ENCODE data around the gene MSS51. TPM values are rescaled to one million over a fixed set of nuclear protein-coding genes. Genes with fewer than 3 reads are reported as not detected.

Gene MSS51
- total and polyA plus RNA-seq, 9 donors, result 1.1 to 3.5 (median 2.1) TPM

DNA sequence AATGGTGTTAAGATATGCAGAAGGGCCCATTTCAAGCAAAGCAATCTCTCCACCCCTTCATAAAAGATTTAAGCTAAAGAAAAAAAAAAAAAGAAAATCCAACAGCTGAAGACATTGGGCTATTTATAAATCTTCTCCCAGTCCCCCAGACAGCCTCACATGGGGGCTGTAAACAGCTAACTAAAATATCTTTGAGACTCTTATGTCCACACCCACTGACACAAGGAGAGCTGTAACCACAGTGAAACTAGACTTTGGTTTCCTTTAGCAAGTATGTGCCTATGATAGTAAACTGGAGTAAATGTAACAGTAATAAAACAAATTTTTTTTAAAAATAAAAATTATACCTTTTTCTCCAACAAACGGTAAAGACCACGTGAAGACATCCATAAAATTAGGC, 33.8 kb upstream of the MSS51 start:
- Histone ChIP-seq H3K4me1 (ENCODE audit: insufficient read depth) (no peaks in the 10 kb centered on the region), H3K9me3 (no peaks in the 10 kb centered on the region), H3K36me3 (no peaks in the 10 kb centered on the region), H3K27ac (no peak overlapping the region), H3K27me3 (no peaks in the 10 kb centered on the region), H3K4me3 (no peak overlapping the region)
- 35 to 77% (median 43%) methylated on average over 2 of the region's 2 CpGs for WGBS, 3 donors
- no peak for DNase-seq
- intact Hi-C loops (cut with DNase I), result no loop called here
- TF ChIP-seq EP300 (IDR thresholded peaks at IDR 0.05) (no peak), POLR2A (IDR thresholded peaks at IDR 0.05) (no peak)
- TF ChIP-seq, protein P1, sequence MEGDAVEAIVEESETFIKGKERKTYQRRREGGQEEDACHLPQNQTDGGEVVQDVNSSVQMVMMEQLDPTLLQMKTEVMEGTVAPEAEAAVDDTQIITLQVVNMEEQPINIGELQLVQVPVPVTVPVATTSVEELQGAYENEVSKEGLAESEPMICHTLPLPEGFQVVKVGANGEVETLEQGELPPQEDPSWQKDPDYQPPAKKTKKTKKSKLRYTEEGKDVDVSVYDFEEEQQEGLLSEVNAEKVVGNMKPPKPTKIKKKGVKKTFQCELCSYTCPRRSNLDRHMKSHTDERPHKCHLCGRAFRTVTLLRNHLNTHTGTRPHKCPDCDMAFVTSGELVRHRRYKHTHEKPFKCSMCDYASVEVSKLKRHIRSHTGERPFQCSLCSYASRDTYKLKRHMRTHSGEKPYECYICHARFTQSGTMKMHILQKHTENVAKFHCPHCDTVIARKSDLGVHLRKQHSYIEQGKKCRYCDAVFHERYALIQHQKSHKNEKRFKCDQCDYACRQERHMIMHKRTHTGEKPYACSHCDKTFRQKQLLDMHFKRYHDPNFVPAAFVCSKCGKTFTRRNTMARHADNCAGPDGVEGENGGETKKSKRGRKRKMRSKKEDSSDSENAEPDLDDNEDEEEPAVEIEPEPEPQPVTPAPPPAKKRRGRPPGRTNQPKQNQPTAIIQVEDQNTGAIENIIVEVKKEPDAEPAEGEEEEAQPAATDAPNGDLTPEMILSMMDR (IDR thresholded peaks at IDR 0.05), result no peak

DNA sequence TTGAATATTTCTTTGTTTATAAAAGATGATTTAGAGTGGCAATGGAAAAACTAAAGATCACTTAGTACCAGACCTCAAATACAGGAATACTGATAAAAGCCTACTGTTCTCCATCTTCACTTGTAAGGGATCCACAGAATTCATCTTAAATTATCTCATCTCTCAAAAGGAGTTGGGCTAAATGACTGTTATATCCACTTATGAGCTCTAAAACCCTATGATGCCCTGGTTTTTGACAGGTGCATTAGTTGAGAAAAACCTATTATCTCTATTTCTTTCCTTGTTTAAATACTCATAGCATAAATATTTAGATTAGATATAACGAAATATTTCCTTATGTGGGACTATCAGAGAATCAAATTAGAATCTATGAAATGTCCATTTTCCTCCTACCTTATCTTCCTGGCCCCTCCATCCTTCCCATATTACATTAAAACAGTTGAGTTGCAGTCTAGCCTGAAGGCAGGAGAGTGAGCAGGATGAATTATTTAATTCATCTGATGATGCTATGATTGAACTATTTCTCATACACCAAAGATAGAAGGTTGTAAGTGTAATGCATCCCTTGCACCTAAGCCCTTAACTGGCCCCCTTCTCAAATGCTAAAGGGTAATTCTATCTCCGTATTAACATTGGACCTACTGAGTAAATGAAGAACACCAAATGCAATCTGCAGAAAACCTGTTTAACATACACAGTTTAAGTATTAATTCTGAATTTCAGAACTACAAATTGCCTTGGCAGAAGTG, 32.8 kb upstream of the MSS51 start:
- Histone ChIP-seq H3K27ac (no peak overlapping the region), H3K4me3 (no peak overlapping the region), H3K4me1 (ENCODE audit: insufficient read depth) (no peaks in the 10 kb centered on the region), H3K36me3 (no peaks in the 10 kb centered on the region), H3K27me3 (no peaks in the 10 kb centered on the region), H3K9me3 (no peaks in the 10 kb centered on the region)
- TF ChIP-seq, protein P1 (IDR thresholded peaks at IDR 0.05), result no peak
- no peak for TF ChIP-seq POLR2A (IDR thresholded peaks at IDR 0.05)
- no peak for TF ChIP-seq EP300 (IDR thresholded peaks at IDR 0.05)
- WGBS, 3 donors, result 84% methylated on average over 2 of the region's 2 CpGs
- intact Hi-C loops (cut with DNase I), result no loop called here
- no peak for DNase-seq

DNA sequence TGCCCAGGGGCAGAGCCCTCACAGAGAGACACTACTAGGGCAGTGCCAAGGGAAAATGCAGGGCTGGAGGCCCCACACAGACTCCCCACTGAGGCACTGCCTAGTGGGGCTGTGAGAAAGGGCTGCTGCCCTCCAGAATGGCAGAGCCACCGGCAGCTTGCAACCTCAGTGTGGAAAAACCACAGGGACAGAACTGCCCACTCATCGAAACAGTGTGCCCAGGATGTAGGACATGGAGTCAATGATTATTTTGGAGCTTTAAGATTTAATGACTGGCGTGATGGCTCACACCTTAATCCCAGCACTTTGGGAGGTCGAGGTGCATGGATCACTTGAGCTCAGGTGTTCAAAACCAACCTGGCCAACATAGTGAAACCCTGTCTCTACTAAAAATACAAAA, 27.5 kb upstream of the MSS51 start:
- Histone ChIP-seq H3K4me3 (no peak overlapping the region), H3K36me3 (no peaks in the 10 kb centered on the region), H3K9me3 (no peaks in the 10 kb centered on the region), H3K4me1 (ENCODE audit: insufficient read depth) (no peaks in the 10 kb centered on the region), H3K27me3 (no peaks in the 10 kb centered on the region), H3K27ac (no peak overlapping the region)
- TF ChIP-seq, protein P1 (IDR thresholded peaks at IDR 0.05), result no peak
- intact Hi-C loops (cut with DNase I), result no loop called here
- no peak for DNase-seq
- WGBS, 3 donors, result 96 to 97% (median 96%) methylated on average over 4 of the region's 4 CpGs

DNA sequence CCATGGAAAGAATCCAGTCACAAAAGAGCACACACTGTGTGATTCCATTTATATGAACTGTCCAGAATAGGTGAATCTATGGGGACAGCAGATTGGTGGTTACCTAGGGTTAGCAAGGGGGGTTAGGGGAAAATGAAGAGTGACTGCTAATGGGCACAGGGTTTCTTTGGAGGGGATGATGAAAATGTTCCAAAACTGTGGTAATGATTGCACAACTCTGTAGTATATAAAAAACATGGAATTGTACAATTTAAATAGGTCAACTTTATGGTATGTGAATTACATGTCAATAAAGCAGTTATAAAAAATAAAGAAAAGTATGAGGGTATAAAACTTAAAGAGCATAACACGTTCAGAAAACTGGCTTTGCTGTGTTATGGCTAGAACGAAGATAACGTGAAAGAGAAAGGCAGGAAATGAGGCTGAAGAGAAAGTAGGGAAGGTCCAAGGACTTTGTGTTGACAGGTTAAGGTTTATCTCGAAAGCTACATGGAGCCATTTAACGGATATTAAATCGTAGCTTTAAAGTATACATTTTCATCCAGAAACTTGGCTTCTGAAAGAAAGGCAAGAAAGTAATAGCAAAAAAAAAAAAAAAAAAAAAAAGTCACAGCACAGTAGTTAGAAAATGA, 26.4 kb upstream of the MSS51 start:
- intact Hi-C loops (cut with DNase I), result no loop called here
- WGBS, 3 donors, result 72 to 89% (median 84%) methylated on average over 6 of the region's 6 CpGs
- no peaks in the 10 kb centered on the region for H3K4me1 ChIP-seq (ENCODE audit: insufficient read depth)
- no peak overlapping the region for H3K4me3 ChIP-seq
- no peaks in the 10 kb centered on the region for H3K9me3 ChIP-seq
- no peak for DNase-seq
- H3K27me3 ChIP-seq, result no peaks in the 10 kb centered on the region
- no peak overlapping the region for H3K27ac ChIP-seq
- no peaks in the 10 kb centered on the region for H3K36me3 ChIP-seq
- TF ChIP-seq EP300 (IDR thresholded peaks at IDR 0.05), result no peak
- TF ChIP-seq, protein P1 (IDR thresholded peaks at IDR 0.05), result no peak
- TF ChIP-seq POLR2A (IDR thresholded peaks at IDR 0.05), result no peak

Measured in ovary (tissue), 9 donors.